Islet of Langerhans (tissue), 1 donor: ENCODE measurements around the gene PTCH2.
"Not testable (repeated sequence)": the region's sequence is repeated elsewhere in the genome, so short reads cannot be mapped to it uniquely, and the experiment has no call there.

Experiments used
- FAIRE-seq: peaks from one replicate; lab custom pipeline; 2011; peaks lifted over from hg19 to GRCh38; lab: Jason Lieb, UNC

PTCH2 gene

DNA sequence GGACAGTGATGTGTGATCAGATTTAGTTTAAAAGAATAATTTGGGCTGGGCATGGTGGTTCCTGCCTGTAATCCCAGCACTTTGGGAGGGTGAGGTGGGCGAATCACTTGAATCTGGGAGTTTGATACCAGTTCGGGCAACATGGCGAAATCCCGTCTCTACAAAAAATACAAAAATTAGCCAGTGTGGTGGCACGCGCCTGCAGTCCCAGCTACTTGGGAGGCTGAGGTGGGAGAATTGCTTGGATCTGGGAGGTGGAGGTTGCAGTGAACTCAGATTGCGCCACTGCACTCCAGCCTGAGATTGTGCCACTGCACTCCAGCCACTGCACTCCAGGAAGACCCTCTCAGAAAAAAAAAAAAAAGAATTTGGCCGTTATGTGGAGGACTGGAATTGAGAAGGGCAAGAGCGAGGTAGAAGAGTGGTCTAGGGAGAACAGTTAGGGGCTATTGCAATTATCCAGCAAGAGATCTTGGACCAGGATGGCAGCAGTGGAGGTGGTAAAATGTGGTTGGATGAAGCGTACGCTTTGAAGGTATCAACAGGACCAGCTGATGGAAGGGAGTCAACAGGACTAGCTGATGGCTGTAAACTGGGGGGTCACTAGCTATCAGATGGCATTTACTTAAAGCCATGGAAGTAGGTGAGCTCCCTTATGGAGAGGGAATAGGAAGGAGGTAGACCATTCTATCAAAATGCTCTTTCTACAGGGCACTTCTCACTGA lies 25.1 kb downstream of the PTCH2 start:
- no peak for FAIRE-seq

GRCh38 chr1:44817307-44817706 lies 25.7 kb downstream of the PTCH2 start:
- FAIRE-seq: no peak

DNA sequence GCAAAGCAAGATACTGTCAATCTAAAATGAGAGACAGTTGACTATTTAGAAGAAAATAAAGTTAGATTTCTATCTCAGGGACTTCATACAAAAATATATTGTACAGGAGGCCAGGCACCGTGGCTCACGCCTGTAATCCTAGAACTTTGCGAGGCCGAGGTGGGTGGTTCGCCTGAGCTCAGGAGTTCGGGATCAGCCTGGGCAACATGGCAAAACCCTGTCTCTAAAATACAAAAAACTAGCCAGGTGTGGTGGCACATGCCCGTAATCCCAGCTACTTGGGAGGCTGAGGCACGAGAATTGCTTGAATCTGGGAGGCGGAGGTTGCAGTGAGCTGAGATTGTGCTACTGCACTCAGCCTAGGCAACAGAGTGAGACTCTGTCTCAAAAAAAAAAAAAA lies 27.1 kb downstream of the PTCH2 start:
- FAIRE-seq: not testable (repeated sequence)

GRCh38 chr1:44812822-44813543 lies 30.1 kb downstream of the PTCH2 start:
- FAIRE-seq: no peak

- no peak for FAIRE-seq
Measured at GRCh38 chr1:44811234-44811633, 31.8 kb downstream of the PTCH2 start.

- FAIRE-seq: not testable (repeated sequence)
Measured at GRCh38 chr1:44810762-44811105, 32.3 kb downstream of the PTCH2 start.

DNA sequence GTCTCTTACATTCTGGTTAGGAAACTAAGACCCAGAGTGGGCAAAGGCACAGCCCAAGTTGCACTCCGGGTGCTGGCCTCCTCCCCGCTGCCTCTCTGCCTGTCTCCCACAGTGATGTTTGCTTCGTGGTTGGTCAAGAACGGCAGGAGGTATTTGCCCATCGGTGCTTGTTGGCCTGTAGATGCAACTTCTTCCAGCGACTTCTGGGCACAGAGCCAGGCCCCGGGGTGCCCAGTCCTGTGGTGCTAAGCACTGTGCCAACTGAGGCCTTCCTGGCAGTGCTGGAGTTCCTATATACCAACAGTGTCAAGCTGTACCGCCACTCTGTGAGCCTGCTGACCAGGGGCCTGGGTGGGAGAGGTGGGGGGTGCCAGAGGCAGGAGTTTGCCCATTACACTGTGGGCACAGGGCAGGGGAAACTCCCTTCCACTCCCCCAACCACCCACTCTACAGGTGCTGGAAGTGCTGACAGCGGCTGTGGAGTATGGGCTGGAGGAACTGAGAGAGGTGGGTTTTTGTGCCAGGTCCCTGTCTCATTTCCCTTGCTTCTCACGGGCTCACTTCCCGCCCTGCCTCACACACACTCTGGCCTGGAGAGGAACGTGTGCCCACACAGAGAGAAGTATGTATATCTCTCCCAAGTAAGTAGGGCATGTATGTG lies 32.8 kb downstream of the PTCH2 start:
- no peak for FAIRE-seq

GRCh38 chr1:44808938-44809917 lies 33.8 kb downstream of the PTCH2 start:
- FAIRE-seq: no peak

GRCh38 chr1:44808063-44808937 lies 34.8 kb downstream of the PTCH2 start, which contains the start of gene BTBD19:
TSS of gene BTBD19 (plus strand) at chr1:44808523. CDS start at chr1:44808821, 298 bp downstream.
- FAIRE-seq: no peak

DNA sequence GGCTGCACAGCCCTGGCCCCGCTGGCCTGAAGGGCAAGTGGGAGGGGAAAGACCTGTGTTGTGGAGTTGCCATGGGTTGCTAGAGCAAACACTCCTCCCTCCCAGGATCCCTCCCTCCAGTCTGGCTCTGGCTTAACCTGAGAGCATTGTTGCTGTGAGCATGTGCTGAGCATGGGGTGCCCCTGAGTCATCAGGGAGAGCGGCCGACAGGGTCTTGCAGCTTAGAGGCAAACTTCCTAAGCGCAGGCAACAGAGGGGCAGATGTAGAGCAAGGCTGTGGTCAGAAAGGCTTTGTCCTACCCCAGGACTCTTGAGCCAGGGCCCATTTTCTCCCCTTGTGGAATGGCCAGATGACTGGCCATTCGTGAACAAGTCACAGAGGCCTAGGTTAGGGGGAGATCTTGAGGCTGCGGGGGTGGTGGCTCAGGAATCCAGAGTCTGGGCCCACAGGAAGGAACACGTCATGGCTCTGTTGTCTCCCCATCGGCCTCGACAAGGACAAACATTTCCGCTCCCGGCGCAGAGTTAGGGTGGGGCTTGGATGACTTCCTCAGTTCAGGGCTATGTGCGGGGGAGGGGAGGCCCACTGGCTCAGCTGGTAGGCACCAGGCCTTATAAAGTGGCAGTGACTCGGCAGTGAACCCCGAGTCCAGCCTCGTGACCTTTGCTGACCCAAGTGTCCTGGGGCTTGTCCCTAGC lies 35.5 kb downstream of the PTCH2 start:
- peak; percentile 79 for FAIRE-seq

GRCh38 chr1:44806704-44807363 lies 36.2 kb downstream of the PTCH2 start, which contains the start of gene DYNLT4:
TSS of gene DYNLT4 (minus strand) at chr1:44807351. CDS start at chr1:44806668, 683 bp downstream.
- no peak for FAIRE-seq

GRCh38 chr1:44806025-44806703 lies 36.9 kb downstream of the PTCH2 start:
- FAIRE-seq: no peak

- FAIRE-seq: no peak
Measured at GRCh38 chr1:44805311-44806024, 37.6 kb downstream of the PTCH2 start.

GRCh38 chr1:44803312-44804095 lies 39.5 kb downstream of the PTCH2 start:
- no peak for FAIRE-seq

GRCh38 chr1:44803062-44803311 lies 40.1 kb downstream of the PTCH2 start:
- no peak for FAIRE-seq

DNA sequence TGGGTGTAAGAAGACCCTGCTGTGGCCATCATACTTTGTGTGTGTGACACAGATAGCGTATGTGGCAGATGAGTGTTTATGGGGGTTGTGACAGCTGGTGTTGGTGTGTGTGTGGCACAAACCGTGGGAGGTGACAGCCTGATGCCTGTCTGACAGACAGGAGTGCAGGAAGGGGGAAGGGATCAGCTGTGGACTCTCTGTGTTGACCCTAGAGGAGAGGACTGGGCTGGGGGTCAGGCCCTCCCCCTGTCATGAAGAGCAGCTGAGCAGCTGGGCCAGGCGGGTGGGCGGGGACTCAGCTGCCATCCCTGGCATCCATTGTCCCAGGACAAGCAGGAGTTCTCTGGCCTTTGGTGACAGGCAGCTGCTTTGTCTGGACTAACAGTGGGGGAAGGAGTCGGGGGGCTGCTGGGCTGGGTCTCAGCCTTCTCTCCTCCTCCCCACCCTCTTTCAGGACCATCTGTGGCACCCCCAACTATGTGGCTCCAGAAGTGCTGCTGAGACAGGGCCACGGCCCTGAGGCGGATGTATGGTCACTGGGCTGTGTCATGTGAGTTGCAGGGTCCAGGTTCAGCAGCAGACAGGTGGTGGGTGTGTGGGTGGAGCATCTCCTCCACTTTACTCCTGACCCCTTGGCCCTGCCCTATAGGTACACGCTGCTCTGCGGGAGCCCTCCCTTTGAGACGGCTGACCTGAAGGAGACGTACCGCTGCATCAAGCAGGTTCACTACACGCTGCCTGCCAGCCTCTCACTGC lies 40.6 kb downstream of the PTCH2 start:
- FAIRE-seq: no peak
